Type B pancreatic cell (in vitro differentiated cells): ENCODE data around the gene STUM. TPM values are rescaled to one million over a fixed set of nuclear protein-coding genes. Genes with fewer than 3 reads are reported as not detected.

Experiments used
- DNase-seq: peaks from one replicate; pipeline ENCODE4 v3.0.0; 2021; ENCODE audit warnings: mixed read lengths; ENCODE audit not compliant: unreplicated experiment; ENCODE audit errors: extremely low spot score
- H3K27ac Mint-ChIP-seq: 2 replicates; pipeline ENCODE4 v1.8.0; 2021; ENCODE audit warnings: mild to moderate bottlenecking, mixed read lengths
- H3K27me3 Mint-ChIP-seq: 2 replicates; pipeline ENCODE4 v1.8.0; 2021; ENCODE audit warnings: mixed read lengths
- H3K36me3 Mint-ChIP-seq: 2 replicates; pipeline ENCODE4 v1.8.0; 2021; ENCODE audit warnings: mixed read lengths
- H3K4me1 Mint-ChIP-seq: one replicate; pipeline ENCODE4 v1.8.0; 2021; ENCODE audit warnings: mixed read lengths; ENCODE audit not compliant: unreplicated experiment
- H3K4me3 Mint-ChIP-seq: 2 replicates; pipeline ENCODE4 v1.8.0; 2021; ENCODE audit warnings: mild to moderate bottlenecking, mixed read lengths
- H3K9me3 Mint-ChIP-seq: 2 replicates; pipeline ENCODE4 v1.8.0; 2021; ENCODE audit warnings: mixed read lengths
- total RNA-seq: library from RNA; stranded (reverse); gene quantifications from 2 replicates; pipeline ENCODE4 v1.2.1, GENCODE V29; 2021; ENCODE audit warnings: low replicate concordance
- TF ChIP-seq, protein P1 (sequence below): fragments of 200-600 bp; sonication (generic); conservative IDR thresholded peaks from 2 replicates; pipeline ENCODE4 v1.5.0; 2021; ENCODE audit warnings: antibody characterized with exemption, mild to moderate bottlenecking

Gene STUM
- total RNA-seq, 1 donor from 2014 or later = 2.8 TPM

DNA sequence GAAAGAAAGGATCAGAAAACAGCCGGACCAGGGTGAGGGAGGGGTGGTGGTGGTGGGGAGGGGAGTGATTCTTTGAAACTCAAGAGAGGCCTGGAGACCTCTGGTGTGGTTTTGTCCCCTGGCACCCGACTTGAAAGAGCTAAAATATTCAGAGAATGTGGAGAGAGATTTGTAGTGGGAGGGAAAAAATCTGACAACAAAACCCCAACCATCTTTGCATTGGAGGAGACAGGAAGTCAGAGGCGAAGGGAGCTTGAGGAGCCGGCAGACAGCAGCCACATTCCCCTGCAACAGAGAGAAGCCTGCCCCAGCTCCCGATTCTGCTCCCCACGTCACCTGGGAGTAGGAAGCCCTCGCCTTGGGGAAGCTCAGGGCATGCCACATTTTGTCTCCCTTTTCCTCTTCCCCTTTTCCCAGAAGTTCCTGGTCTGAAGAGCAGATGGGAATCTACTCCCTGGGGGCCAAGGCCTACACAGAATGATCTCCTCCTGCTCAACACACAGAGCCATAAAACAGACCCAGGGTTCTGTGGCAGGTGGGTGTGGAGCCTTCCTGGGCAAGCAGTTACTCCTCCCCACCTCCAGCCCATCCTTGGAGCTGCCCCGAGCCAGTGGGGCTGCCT is 105.6 kb downstream of the STUM start:
- no peak for DNase-seq
- peak overlapping the region; percentile 50 for H3K27ac Mint-ChIP-seq
- peaks cover 3% of the 10 kb centered on the region for H3K36me3 Mint-ChIP-seq
- no peaks in the 10 kb centered on the region for H3K9me3 Mint-ChIP-seq
- peak overlapping the region; percentile 24 for H3K4me3 Mint-ChIP-seq
- peaks cover 49% of the 10 kb centered on the region for H3K4me1 Mint-ChIP-seq
- TF ChIP-seq, protein P1, sequence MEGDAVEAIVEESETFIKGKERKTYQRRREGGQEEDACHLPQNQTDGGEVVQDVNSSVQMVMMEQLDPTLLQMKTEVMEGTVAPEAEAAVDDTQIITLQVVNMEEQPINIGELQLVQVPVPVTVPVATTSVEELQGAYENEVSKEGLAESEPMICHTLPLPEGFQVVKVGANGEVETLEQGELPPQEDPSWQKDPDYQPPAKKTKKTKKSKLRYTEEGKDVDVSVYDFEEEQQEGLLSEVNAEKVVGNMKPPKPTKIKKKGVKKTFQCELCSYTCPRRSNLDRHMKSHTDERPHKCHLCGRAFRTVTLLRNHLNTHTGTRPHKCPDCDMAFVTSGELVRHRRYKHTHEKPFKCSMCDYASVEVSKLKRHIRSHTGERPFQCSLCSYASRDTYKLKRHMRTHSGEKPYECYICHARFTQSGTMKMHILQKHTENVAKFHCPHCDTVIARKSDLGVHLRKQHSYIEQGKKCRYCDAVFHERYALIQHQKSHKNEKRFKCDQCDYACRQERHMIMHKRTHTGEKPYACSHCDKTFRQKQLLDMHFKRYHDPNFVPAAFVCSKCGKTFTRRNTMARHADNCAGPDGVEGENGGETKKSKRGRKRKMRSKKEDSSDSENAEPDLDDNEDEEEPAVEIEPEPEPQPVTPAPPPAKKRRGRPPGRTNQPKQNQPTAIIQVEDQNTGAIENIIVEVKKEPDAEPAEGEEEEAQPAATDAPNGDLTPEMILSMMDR = no peak
- no peaks in the 10 kb centered on the region for H3K27me3 Mint-ChIP-seq

DNA sequence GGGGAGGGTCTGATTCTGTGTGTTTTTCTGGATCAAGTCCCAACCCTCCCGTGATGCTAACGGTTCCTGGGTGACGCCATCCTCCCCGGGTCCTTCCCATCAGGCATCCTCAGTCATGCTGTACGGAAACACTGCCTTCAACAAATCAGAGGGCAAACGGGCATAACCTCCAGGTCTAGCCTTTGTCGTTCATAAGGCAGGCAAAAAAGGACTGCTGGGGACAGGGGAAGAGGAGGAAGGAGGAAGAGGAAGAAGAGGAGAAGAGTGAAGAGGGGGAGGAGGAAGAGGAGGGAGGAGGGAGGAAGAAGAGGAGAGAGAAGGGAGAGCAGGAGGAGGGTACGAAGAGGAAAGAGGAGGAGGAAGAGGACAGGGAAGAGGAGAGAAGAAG is 106.1 kb downstream of the STUM start:
- H3K27me3 Mint-ChIP-seq = no peaks in the 10 kb centered on the region
- no peak overlapping the region for H3K4me3 Mint-ChIP-seq
- peaks cover 45% of the 10 kb centered on the region for H3K4me1 Mint-ChIP-seq
- H3K36me3 Mint-ChIP-seq = no peaks in the 10 kb centered on the region
- no peak for DNase-seq
- no peaks in the 10 kb centered on the region for H3K9me3 Mint-ChIP-seq
- peak overlapping the region; percentile 50 for H3K27ac Mint-ChIP-seq
- TF ChIP-seq, protein P1 = no peak

DNA sequence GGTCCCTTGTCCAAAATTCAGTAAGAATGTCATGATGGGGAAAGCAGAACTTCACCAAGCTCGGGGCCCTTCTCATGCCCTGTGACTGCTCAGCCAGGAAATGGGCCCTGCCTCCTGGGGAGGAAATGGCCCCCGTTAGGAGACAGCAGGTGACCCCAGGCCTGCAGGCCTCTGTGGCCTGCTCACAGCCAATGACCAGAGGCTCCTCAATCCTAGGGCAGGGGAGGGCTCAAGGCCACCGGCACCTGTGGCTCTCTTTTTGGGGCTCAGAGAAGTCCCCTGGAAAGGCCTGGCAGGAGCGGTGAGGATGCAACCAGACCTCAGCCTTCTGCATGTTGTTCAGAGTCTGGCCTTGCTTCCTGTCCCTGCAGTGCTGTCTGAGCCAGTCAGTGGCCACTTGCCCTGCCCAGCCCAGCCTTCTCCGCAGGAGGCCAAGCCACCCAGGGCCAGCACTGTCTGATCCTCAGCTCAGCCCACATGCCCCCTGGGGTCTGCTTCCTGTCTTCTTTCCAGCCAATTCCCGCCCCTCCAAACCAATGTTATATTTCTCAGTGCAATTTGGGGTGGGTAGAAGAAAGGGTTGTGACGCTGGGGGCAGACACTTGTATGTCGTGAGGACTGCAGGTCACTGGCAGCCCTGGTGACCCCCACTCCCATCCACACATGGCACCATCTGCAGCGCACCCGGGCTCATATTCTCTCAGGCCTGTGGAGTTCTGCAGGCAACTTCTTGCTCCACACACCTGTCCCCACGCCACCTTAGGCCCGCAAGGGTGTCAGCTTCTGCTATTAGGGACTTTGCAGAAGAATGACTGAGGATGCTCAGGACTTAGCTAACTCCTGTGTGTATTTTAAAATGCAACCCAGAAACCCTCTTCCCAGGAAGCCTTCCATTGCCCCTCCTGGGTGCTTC is 106.9 kb downstream of the STUM start:
- Mint-ChIP-seq H3K4me1 (peaks cover 46% of the 10 kb centered on the region), H3K27me3 (no peaks in the 10 kb centered on the region)
- TF ChIP-seq, protein P1 = no peak

DNA sequence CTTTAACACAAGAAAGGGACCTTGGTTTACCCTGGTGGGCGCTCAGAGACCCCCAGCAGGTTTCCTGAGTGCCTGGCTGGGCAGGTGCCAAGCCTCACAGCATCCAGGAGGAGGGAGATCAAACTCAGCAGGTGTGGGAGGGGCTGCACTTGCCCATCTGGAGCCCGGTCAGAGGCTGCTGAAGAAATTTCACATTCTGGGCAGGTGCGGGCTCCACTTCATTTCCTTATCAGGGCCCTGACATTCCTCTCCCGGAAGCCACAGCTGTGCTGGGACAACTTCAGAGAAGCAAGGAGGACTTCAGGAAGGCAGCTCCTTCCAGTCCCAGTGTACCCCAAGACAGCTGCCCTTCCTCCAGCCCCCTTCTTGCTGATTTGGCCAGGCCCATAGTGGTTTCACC is 107.6 kb downstream of the STUM start:
- H3K4me3 Mint-ChIP-seq = peak overlapping the region; percentile 55
- H3K27ac Mint-ChIP-seq = peak overlapping the region; percentile 88
- TF ChIP-seq, protein P1 = no peak
- DNase-seq = no peak
- peaks cover 51% of the 10 kb centered on the region for H3K4me1 Mint-ChIP-seq
- no peaks in the 10 kb centered on the region for H3K27me3 Mint-ChIP-seq
- H3K36me3 Mint-ChIP-seq = no peaks in the 10 kb centered on the region
- H3K9me3 Mint-ChIP-seq = no peaks in the 10 kb centered on the region

More for the DNA sequence above, 106.9 kb downstream of the STUM start:
- Mint-ChIP-seq H3K36me3 (no peaks in the 10 kb centered on the region), H3K4me3 (no peak overlapping the region), H3K27ac (no peak overlapping the region), H3K9me3 (no peaks in the 10 kb centered on the region)
- DNase-seq = no peak

DNA sequence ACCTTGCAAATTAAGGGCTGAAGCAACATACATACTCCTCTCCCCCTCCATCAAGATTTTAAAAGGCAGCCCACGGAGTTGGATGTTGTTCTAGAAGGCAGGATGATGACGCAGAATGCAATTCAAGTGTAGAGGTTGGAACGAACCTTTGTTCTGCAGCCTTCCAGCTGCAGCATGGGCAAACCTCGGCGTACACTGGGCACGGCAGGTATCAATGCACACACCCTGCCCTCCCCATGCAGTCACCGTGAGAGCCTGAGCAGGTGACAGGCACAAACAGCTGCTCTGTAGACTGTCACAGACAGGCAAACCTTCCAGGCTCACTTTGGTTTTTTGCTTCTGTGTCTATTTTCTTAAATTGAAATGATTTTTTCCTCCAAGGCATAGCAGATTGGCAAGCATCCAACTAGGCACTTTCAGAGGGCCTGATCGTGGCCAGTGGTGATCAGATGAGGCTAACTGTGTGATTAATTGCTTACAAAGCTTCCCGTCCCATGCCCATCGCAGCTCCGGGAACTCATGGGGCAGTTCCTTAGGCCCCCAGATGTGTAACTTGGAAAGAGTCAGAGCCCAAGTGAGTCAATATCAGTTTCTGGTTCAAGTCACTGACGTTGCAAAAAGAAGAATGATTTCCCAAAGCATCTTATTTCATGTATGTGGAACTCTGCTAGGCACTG is 108.2 kb downstream of the STUM start:
- Mint-ChIP-seq H3K4me1 (peaks cover 56% of the 10 kb centered on the region), H3K4me3 (peak overlapping the region; percentile 55)

More for the DNA sequence above, 108.2 kb downstream of the STUM start:
- H3K27ac Mint-ChIP-seq = peak overlapping the region; percentile 88
- no peak for DNase-seq
- H3K27me3 Mint-ChIP-seq = no peaks in the 10 kb centered on the region
- H3K9me3 Mint-ChIP-seq = no peaks in the 10 kb centered on the region
- TF ChIP-seq, protein P1 = no peak
- H3K36me3 Mint-ChIP-seq = no peaks in the 10 kb centered on the region
